A549 (cell line): ENCODE data around the gene TRAPPC6A.

Experiments
- CEBPB ChIP-seq, 2 experiments: fragments of >200 bp in 1 of 2; sonication (Bioruptor Twin) in 1 of 2; formaldehyde crosslinking in 1 of 2; IDR thresholded peaks; 2 replicates each; pipeline ENCODE4 v1.6.1; 2012 to 2016
- CTCF ChIP-seq: fragments of >200 bp; sonication (Bioruptor Twin); formaldehyde crosslinking; IDR thresholded peaks from 3 replicates; pipeline ENCODE4 v1.5.1; 2016
- EHF ChIP-seq: fragments of 250-450 bp; sonication (Bioruptor Pico); IDR thresholded peaks from 2 replicates; pipeline ENCODE4 v1.5.0; 2020; ENCODE audit warnings: mild to moderate bottlenecking
- ELK1 ChIP-seq: fragments of 150-350 bp; IDR thresholded peaks from 2 replicates; pipeline ENCODE4 v1.6.1; 2014; ENCODE audit warnings: low read depth, mild to moderate bottlenecking, low read length
- EP300 ChIP-seq, 2 experiments: fragments of >200 bp; sonication (Bioruptor Twin); formaldehyde crosslinking; IDR thresholded peaks; 2 replicates in 1 of 2; 3 replicates in 1 of 2; pipeline ENCODE4 v1.6.1; 2016 to 2017
- HMGXB4 ChIP-seq: fragments of 250-450 bp; sonication (Bioruptor Pico); IDR thresholded peaks from 2 replicates; pipeline ENCODE4 v1.5.0; 2021; ENCODE audit warnings: mild to moderate bottlenecking, moderate library complexity, borderline replicate concordance
- JUN ChIP-seq, 2 experiments: fragments of >200 bp; sonication (Bioruptor Twin); formaldehyde crosslinking; IDR thresholded peaks; 2 replicates in 1 of 2; 3 replicates in 1 of 2; pipeline ENCODE4 v1.6.1; 2016 to 2017
- KDM1A ChIP-seq: fragments of 200-600 bp; sonication (generic); IDR thresholded peaks from 2 replicates; pipeline ENCODE4 v1.6.1; 2016; ENCODE audit warnings: low read depth, mild to moderate bottlenecking
- MAZ ChIP-seq: fragments of 150-350 bp; IDR thresholded peaks from 2 replicates; pipeline ENCODE4 v1.6.1; 2014; ENCODE audit warnings: antibody characterized with exemption, low read depth, low read length, borderline replicate concordance
- POLR2A ChIP-seq: IDR thresholded peaks from 2 replicates; pipeline ENCODE4 v1.6.1; 2012; ENCODE audit warnings: mild to moderate bottlenecking, low read length
- RAD21 ChIP-seq, 2 experiments: fragments of >200 bp in 1 of 2; sonication (Bioruptor Twin) in 1 of 2; formaldehyde crosslinking in 1 of 2; IDR thresholded peaks in 1 of 2; conservative IDR thresholded peaks in 1 of 2; 2 replicates in 1 of 2; 3 replicates in 1 of 2; pipeline ENCODE4 v1.6.1; 2012 to 2018; ENCODE audit warnings: inconsistent platforms in 1 of 2
- RCOR1 ChIP-seq: fragments of 150-350 bp; IDR thresholded peaks from 2 replicates; pipeline ENCODE4 v1.6.1; 2014; ENCODE audit warnings: antibody characterized with exemption, low read length, low read depth
- RFX5 ChIP-seq: fragments of 450-650 bp; IDR thresholded peaks from 2 replicates; pipeline ENCODE4 v1.7.1; 2014; ENCODE audit warnings: antibody characterized with exemption, mild to moderate bottlenecking, moderate library complexity

GRCh38 chr19:45217193-45217956, 39.3 kb upstream of the TRAPPC6A start:
- TF ChIP-seq EP300 (IDR thresholded peaks at IDR 0.05) (no peak), HMGXB4 (CRISPR knock-in tag) (no peak), JUN (IDR thresholded peaks at IDR 0.05) (no peak), CTCF (no peak), CEBPB (IDR thresholded peaks at IDR 0.05) (no peak), KDM1A (no peak), ELK1 (no peak), RFX5 (no peak), RCOR1 (no peak), EHF (CRISPR knock-in tag) (no peak), POLR2A (no peak), MAZ (no peak), RAD21 (conservative IDR thresholded peaks at IDR 0.05 in 1 of 2, IDR thresholded peaks at IDR 0.05 in 1 of 2) (no peak)
